Activated gamma-delta T cell (primary cell): Measurements from ENCODE around the gene ARAF.

ENCODE experiments used
- DNase-seq: peaks from one replicate; lab custom pipeline; 2025; lab: John Stamatoyannopoulos, UW

Gene ARAF

DNA sequence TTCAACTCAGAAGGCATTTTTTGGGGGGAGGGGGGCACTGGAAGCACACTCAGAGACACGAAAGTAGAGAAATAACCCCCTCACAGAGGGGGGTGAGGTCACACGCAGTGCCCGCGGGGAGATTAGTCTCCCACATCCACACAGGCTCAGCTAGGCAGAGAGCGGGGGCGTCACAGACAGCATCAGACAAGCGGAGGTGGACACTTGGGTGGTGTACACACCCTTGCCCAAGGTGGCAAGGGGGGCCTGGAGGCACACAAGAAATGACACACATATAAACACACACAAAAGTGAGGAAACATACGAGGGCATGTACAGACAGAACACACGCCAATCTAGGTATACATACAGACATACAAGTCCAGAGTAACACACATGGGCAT is 59.3 kb downstream of the ARAF start:
- DNase-seq = no peak
